HEK293 (cell line): ENCODE results near the gene ACSBG1.

ENCODE experiments used
- CTCF ChIA-PET: fragments of 350-600 bp; formaldehyde crosslinking; extraction: SDS; loops from one replicate; lab custom pipeline; 2021; ENCODE audit warnings: antibody characterized with exemption; lab: Yijun Ruan, JAX
- POLR2A ChIA-PET: fragments of 300-600 bp; formaldehyde crosslinking; extraction: SDS; loops from one replicate; lab custom pipeline; 2020; ENCODE audit warnings: antibody characterized with exemption, inconsistent platforms; lab: Yijun Ruan, JAX
- H3K27ac ChIP-seq: fragments of 200-500 bp; sonication (Bioruptor generic); 2 replicates; pipeline ENCODE4 v1.5.1; 2014; ENCODE audit warnings: low read depth, low read length, control low read depth, inconsistent platforms; ENCODE audit errors: extremely low read depth
- H3K36me3 ChIP-seq, 2 experiments: fragments of 200-500 bp in 1 of 2; sonication (Bioruptor generic) in 1 of 2; 1 replicate in 1 of 2; 2 replicates in 1 of 2; pipeline ENCODE4 v1.5.1; 2014 to 2017; ENCODE audit warnings: inconsistent platforms in 2 of 2, low read length in 2 of 2; ENCODE audit not compliant: control insufficient read depth in 2 of 2, insufficient read depth in 1 of 2
- H3K4me1 ChIP-seq: fragments of 200-500 bp; sonication (Bioruptor generic); 2 replicates; pipeline ENCODE4 v1.5.1; 2014; ENCODE audit warnings: mild to moderate bottlenecking, low read length, inconsistent platforms; ENCODE audit not compliant: control insufficient read depth, insufficient read depth
- H3K4me3 ChIP-seq: 2 replicates; pipeline ENCODE4 v1.5.1; 2011; ENCODE audit warnings: low read depth, mild to moderate bottlenecking, control low read depth, low read length, moderate library complexity
- H3K9me3 ChIP-seq: fragments of 200-500 bp; sonication (Bioruptor generic); 2 replicates; pipeline ENCODE4 v1.5.1; 2014; ENCODE audit warnings: low read depth, low read length, inconsistent platforms; ENCODE audit not compliant: control insufficient read depth, insufficient read depth
- ATF2 ChIP-seq: fragments of 450-650 bp; formaldehyde crosslinking; IDR thresholded peaks from 2 replicates; pipeline ENCODE4 v1.5.1; 2016; ENCODE audit warnings: missing biosample characterization, missing genetic modification characterization, low read depth
- BCL6B ChIP-seq: fragments of 450-650 bp; formaldehyde crosslinking; IDR thresholded peaks from 2 replicates; pipeline ENCODE4 v1.5.1; 2017; ENCODE audit warnings: missing biosample characterization, missing genetic modification characterization
- MYNN ChIP-seq: fragments of 450-650 bp; formaldehyde crosslinking; IDR thresholded peaks from 2 replicates; pipeline ENCODE4 v1.5.1; 2016; ENCODE audit warnings: missing biosample characterization, missing genetic modification characterization, borderline replicate concordance
- REPIN1 ChIP-seq: fragments of 450-650 bp; formaldehyde crosslinking; IDR thresholded peaks from 2 replicates; pipeline ENCODE4 v1.5.1; 2017; ENCODE audit warnings: missing biosample characterization, missing genetic modification characterization, low read depth
- SALL2 ChIP-seq: fragments of 450-650 bp; formaldehyde crosslinking; IDR thresholded peaks from 2 replicates; pipeline ENCODE4 v1.5.0; 2017; ENCODE audit warnings: missing biosample characterization, mild to moderate bottlenecking, missing genetic modification characterization, borderline replicate concordance
- SCRT2 ChIP-seq: fragments of 450-650 bp; formaldehyde crosslinking; IDR thresholded peaks from 2 replicates; pipeline ENCODE4 v1.5.1; 2016; ENCODE audit warnings: missing biosample characterization, missing genetic modification characterization
- SP3 ChIP-seq: fragments of 450-650 bp; formaldehyde crosslinking; IDR thresholded peaks from 2 replicates; pipeline ENCODE4 v1.5.1; 2016; ENCODE audit warnings: missing biosample characterization, missing genetic modification characterization
- TRIM28 ChIP-seq: IDR thresholded peaks from 2 replicates; pipeline ENCODE4 v1.6.1; 2011; ENCODE audit warnings: low read length, control low read depth, borderline replicate concordance
- ZEB2 ChIP-seq: fragments of 450-650 bp; formaldehyde crosslinking; IDR thresholded peaks from 2 replicates; pipeline ENCODE4 v1.5.1; 2016; ENCODE audit warnings: missing biosample characterization, missing genetic modification characterization
- ZNF148 ChIP-seq: fragments of 450-650 bp; formaldehyde crosslinking; IDR thresholded peaks from 2 replicates; pipeline ENCODE4 v1.5.0; 2017; ENCODE audit warnings: missing biosample characterization, missing genetic modification characterization, borderline replicate concordance
- ZNF155 ChIP-seq: fragments of 450-650 bp; formaldehyde crosslinking; IDR thresholded peaks from 2 replicates; pipeline ENCODE4 v1.5.1; 2016; ENCODE audit warnings: missing biosample characterization, missing genetic modification characterization
- ZNF157 ChIP-seq: fragments of 450-650 bp; formaldehyde crosslinking; IDR thresholded peaks from 2 replicates; pipeline ENCODE4 v1.5.1; 2016; ENCODE audit warnings: missing biosample characterization, missing genetic modification characterization
- ZNF202 ChIP-seq: fragments of 450-650 bp; formaldehyde crosslinking; IDR thresholded peaks from 2 replicates; pipeline ENCODE4 v1.5.1; 2016; ENCODE audit warnings: missing biosample characterization, missing genetic modification characterization, borderline replicate concordance
- ZNF214 ChIP-seq: fragments of 450-650 bp; formaldehyde crosslinking; IDR thresholded peaks from 2 replicates; pipeline ENCODE4 v1.5.1; 2017; ENCODE audit warnings: missing biosample characterization, mild to moderate bottlenecking, missing genetic modification characterization, borderline replicate concordance
- ZNF302 ChIP-seq: fragments of 450-650 bp; formaldehyde crosslinking; IDR thresholded peaks from 2 replicates; pipeline ENCODE4 v1.5.1; 2016; ENCODE audit warnings: missing biosample characterization, missing genetic modification characterization, low read depth
- ZNF341 ChIP-seq: fragments of 450-650 bp; formaldehyde crosslinking; IDR thresholded peaks from 2 replicates; pipeline ENCODE4; 2016; ENCODE audit warnings: low read depth, missing biosample characterization, missing genetic modification characterization
- ZNF37A ChIP-seq: fragments of 450-650 bp; IDR thresholded peaks from 2 replicates; pipeline ENCODE4 v1.5.1; 2018; ENCODE audit warnings: missing biosample characterization, missing genetic modification characterization
- ZNF501 ChIP-seq: fragments of 450-650 bp; formaldehyde crosslinking; IDR thresholded peaks from 2 replicates; pipeline ENCODE4 v1.5.1; 2016; ENCODE audit warnings: missing biosample characterization, missing genetic modification characterization
- ZNF548 ChIP-seq: fragments of 450-650 bp; formaldehyde crosslinking; IDR thresholded peaks from 2 replicates; pipeline ENCODE4 v1.5.1; 2016; ENCODE audit warnings: missing biosample characterization, missing genetic modification characterization
- ZNF560 ChIP-seq: fragments of 450-650 bp; formaldehyde crosslinking; IDR thresholded peaks from 2 replicates; pipeline ENCODE4 v1.5.1; 2017; ENCODE audit warnings: missing biosample characterization, missing genetic modification characterization, borderline replicate concordance
- ZNF670 ChIP-seq: fragments of 450-650 bp; formaldehyde crosslinking; IDR thresholded peaks from 2 replicates; pipeline ENCODE4 v1.5.1; 2016; ENCODE audit warnings: missing biosample characterization, missing genetic modification characterization, low read depth
- ZNF76 ChIP-seq: fragments of 450-650 bp; formaldehyde crosslinking; IDR thresholded peaks from 2 replicates; pipeline ENCODE4; 2016; ENCODE audit warnings: low read depth, missing biosample characterization, missing genetic modification characterization, borderline replicate concordance
- ZNF768 ChIP-seq: fragments of 450-650 bp; formaldehyde crosslinking; IDR thresholded peaks from 2 replicates; pipeline ENCODE4 v1.5.1; 2018; ENCODE audit warnings: missing biosample characterization, mild to moderate bottlenecking, missing genetic modification characterization
- ZNF792 ChIP-seq: fragments of 450-650 bp; formaldehyde crosslinking; IDR thresholded peaks from 2 replicates; pipeline ENCODE4 v1.5.1; 2016; ENCODE audit warnings: missing biosample characterization, missing genetic modification characterization
- ZNF843 ChIP-seq: fragments of 450-650 bp; formaldehyde crosslinking; IDR thresholded peaks from 2 replicates; pipeline ENCODE4 v1.5.1; 2016; ENCODE audit warnings: missing biosample characterization, missing genetic modification characterization
- TF ChIP-seq, protein P1 (sequence below): fragments of 450-650 bp; formaldehyde crosslinking; IDR thresholded peaks from 2 replicates; pipeline ENCODE4 v1.5.1; 2016; ENCODE audit warnings: missing biosample characterization, missing genetic modification characterization
- TF ChIP-seq, protein P2 (sequence below): fragments of 450-650 bp; formaldehyde crosslinking; IDR thresholded peaks from 2 replicates; pipeline ENCODE4 v1.5.1; 2017; ENCODE audit warnings: missing biosample characterization, missing genetic modification characterization

Gene ACSBG1

DNA sequence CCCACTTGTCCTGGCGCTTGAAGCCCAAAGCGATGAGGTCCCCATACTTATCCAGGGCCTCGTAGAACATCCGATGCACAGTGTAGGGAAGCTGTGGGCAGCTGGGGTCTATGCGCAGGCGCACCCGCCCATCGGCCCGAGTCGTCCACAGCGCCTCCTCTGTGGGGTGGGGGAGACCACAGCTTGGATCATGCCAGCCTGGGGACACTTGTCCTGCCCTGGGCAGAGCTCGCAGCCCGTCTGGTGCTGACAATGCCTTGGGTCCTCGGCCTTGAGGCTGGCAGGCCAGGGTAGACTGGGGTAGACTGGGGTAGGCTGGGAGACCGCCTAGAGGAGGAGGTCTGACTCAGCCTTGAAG, 39.8 kb downstream of the ACSBG1 start:
- Histone ChIP-seq H3K27ac (no peak overlapping the region), H3K4me3 (no peak overlapping the region), H3K4me1 (no peaks in the 10 kb centered on the region)
- POLR2A ChIA-PET = no interaction called here
- TF ChIP-seq ZNF768 (tag by site-specific recombination) (no peak), MYNN (tag by site-specific recombination) (no peak), ZNF37A (tag by site-specific recombination) (no peak), ZNF670 (tag by site-specific recombination) (no peak), ZNF214 (tag by site-specific recombination) (no peak), REPIN1 (tag by site-specific recombination) (no peak), ZNF148 (tag by site-specific recombination) (no peak), ZNF341 (no peak), ZNF202 (no peak), ZNF843 (tag by site-specific recombination) (no peak), ZNF76 (no peak), BCL6B (no peak), ZEB2 (tag by site-specific recombination) (no peak), ZNF501 (tag by site-specific recombination) (no peak), ZNF548 (no peak), SP3 (no peak)
- TF ChIP-seq, protein P1, sequence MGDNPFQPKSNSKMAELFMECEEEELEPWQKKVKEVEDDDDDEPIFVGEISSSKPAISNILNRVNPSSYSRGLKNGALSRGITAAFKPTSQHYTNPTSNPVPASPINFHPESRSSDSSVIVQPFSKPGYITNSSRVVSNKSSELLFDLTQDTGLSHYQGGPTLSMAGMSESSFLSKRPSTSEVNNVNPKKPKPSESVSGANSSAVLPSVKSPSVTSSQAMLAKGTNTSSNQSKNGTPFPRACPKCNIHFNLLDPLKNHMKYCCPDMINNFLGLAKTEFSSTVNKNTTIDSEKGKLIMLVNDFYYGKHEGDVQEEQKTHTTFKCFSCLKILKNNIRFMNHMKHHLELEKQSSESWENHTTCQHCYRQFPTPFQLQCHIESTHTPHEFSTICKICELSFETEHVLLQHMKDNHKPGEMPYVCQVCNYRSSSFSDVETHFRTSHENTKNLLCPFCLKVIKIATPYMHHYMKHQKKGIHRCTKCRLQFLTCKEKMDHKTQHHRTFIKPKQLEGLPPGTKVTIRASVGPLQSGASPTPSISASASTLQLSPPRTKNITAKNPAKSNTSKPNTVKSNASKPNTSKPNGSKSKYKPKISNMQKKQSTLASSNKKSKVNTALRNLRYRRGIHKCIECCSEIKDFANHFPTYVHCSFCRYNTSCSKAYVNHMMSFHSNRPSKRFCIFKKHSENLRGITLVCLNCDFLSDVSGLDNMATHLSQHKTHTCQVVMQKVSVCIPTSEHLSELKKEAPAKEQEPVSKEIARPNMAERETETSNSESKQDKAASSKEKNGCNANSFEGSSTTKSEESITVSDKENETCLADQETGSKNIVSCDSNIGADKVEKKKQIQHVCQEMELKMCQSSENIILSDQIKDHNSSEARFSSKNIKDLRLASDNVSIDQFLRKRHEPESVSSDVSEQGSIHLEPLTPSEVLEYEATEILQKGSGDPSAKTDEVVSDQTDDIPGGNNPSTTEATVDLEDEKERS (tag by site-specific recombination) = no peak
- TF ChIP-seq, all 188 proteins: peak for 0
- Histone ChIP-seq H3K9me3 (no peaks in the 10 kb centered on the region; the same call in 1 of the 2 replicates), H3K36me3 (no peaks in the 10 kb centered on the region)
- CTCF ChIA-PET = interaction anchor here (0.9 to 5.9 kb wide), 17 partner anchors 9 to 267 kb away, joined by 3 to 83 read pairs (median 13); no protein-coding TSS in a partner anchor

DNA sequence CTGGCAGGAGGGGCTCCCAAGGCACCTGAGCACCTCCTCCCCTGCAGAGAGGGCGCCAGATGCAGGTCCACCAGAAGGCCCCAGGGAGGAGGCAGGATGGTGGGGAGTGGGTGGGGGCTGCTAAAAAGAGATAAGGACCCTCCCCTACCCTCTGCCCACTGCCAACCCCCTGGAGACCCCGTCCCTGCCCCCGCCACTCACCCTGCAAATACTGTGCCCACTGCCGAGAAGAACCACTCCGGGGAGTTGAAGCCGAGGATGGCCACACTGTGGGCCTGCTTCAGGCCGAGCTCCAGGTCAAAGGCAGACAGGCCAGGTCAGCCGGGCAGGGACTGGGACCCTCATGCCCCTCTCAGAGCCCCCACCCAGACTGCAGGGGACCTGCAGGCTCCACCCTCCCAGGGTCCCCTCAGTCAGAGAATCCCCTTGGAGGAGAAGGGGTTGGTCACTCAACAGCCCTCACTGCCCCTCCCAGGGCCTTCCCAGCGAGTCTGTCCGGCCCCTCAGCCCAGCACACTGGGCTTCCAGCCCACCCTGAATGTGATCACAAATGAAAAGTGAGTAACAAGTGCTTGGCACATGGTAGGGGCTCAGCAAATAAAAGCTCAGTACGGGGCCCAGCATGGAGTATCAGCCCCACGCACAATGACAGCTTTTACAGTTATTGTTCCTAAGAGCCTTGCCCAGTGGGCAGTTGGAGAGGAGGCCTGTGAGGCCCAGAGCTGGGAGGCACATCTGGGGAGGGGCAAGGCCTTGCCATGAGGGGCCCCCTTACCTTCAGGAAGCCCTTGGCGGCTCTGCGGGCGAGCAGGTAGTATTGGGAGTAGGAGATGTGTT, 40.4 kb downstream of the ACSBG1 start:
- Histone ChIP-seq H3K4me1 (no peaks in the 10 kb centered on the region), H3K36me3 (no peaks in the 10 kb centered on the region), H3K27ac (no peak overlapping the region), H3K4me3 (no peak overlapping the region), H3K9me3 (no peaks in the 10 kb centered on the region; the same call in 1 of the 2 replicates)
- ChIA-PET CTCF (interaction anchor here (0.6 to 5.9 kb wide), 12 partner anchors 9 to 600 kb away, joined by 3 to 83 read pairs (median 16); no protein-coding TSS in a partner anchor), POLR2A (no interaction called here)
- TF ChIP-seq, protein P2, sequence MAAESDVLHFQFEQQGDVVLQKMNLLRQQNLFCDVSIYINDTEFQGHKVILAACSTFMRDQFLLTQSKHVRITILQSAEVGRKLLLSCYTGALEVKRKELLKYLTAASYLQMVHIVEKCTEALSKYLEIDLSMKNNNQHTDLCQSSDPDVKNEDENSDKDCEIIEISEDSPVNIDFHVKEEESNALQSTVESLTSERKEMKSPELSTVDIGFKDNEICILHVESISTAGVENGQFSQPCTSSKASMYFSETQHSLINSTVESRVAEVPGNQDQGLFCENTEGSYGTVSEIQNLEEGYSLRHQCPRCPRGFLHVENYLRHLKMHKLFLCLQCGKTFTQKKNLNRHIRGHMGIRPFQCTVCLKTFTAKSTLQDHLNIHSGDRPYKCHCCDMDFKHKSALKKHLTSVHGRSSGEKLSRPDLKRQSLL = no peak
- TF ChIP-seq TRIM28 (no peak), ZNF792 (no peak), ZNF157 (no peak), SCRT2 (no peak), ZNF37A (tag by site-specific recombination) (no peak), ZNF560 (tag by site-specific recombination) (no peak), SALL2 (no peak), ZNF302 (tag by site-specific recombination) (no peak), ATF2 (no peak), ZNF155 (tag by site-specific recombination) (no peak)
